B cell (primary cell): ENCODE data around the gene RARA. TPM values are rescaled to one million over a fixed set of nuclear protein-coding genes. Genes with fewer than 3 reads are reported as not detected.
"Not testable (repeated sequence)": the region's sequence is repeated elsewhere in the genome, so short reads cannot be mapped to it uniquely, and the experiment has no call there.

Experiments
- ATAC-seq: fragments of 200-7000 bp; cut with Tn5 transposase; one replicate; pipeline ENCODE4 v1.10.0; 2021; ENCODE audit warnings: low read depth, mild to moderate bottlenecking, moderate number of reproducible peaks, moderate library complexity
- CTCF ChIA-PET: fragments of 350-600 bp; sonication (Branson Sonifier 250); formaldehyde crosslinking; loops from one replicate; lab custom pipeline; 2021; ENCODE audit warnings: antibody characterized with exemption, inconsistent platforms; lab: Charles Lee
- POLR2A ChIA-PET: fragments of 350-600 bp; sonication (Branson Sonifier 250); formaldehyde crosslinking; loops from one replicate; lab custom pipeline; 2021; ENCODE audit warnings: antibody characterized with exemption; lab: Charles Lee
- DNase-seq: peaks from one replicate; pipeline ENCODE4 v3.0.0; 2013
- H2AFZ ChIP-seq: 2 replicates; pipeline ENCODE4 v1.6.1; 2012; ENCODE audit warnings: mild to moderate bottlenecking, low read depth, low read length; ENCODE audit not compliant: insufficient read depth, poor library complexity, severe bottlenecking
- H3K27ac ChIP-seq, 2 donors: 1 replicate in 1 of 2; 2 replicates in 1 of 2; pipeline ENCODE4 v1.5.1; 2012 to 2013; ENCODE audit warnings: low read length in 2 of 2, mild to moderate bottlenecking in 2 of 2, moderate library complexity in 1 of 2
- H3K27me3 ChIP-seq, 4 experiments: fragments of 200-600 bp in 1 of 4; sonication (generic) in 1 of 4; replicated peaks in 1 of 4; 1 replicate in 2 of 4; 2 replicates in 2 of 4; pipeline versions ENCODE4 v1.6.1 to v1.7.0; 2013 to 2016; ENCODE audit warnings: low read length in 3 of 4, mild to moderate bottlenecking in 2 of 4, mixed read lengths in 1 of 4, moderate library complexity in 1 of 4; ENCODE audit not compliant: insufficient read depth in 4 of 4, control insufficient read depth in 3 of 4; ENCODE audit errors: control extremely low read depth in 1 of 4
- H3K36me3 ChIP-seq, 2 experiments: replicated peaks in 1 of 2; 1 replicate in 1 of 2; 2 replicates in 1 of 2; pipeline versions ENCODE4 v1.6.1 to v1.7.1; 2013; ENCODE audit warnings: low read length in 1 of 2; ENCODE audit not compliant: insufficient read depth in 2 of 2, control insufficient read depth in 1 of 2; ENCODE audit errors: control extremely low read depth in 1 of 2, extremely low read depth in 1 of 2
- H3K4me1 ChIP-seq, 2 donors: fragments of 200-600 bp in 1 of 2; sonication (generic) in 1 of 2; 1 replicate in 1 of 2; 2 replicates in 1 of 2; pipeline versions ENCODE4 v1.5.1 to v1.6.1; 2013 to 2017; ENCODE audit warnings: low read length in 2 of 2; ENCODE audit not compliant: control insufficient read depth in 2 of 2, insufficient read depth in 2 of 2
- H3K4me2 ChIP-seq: replicated peaks from 2 replicates; pipeline ENCODE3; 2012; ENCODE audit warnings: mild to moderate bottlenecking, low read depth, low read length; ENCODE audit not compliant: poor library complexity, severe bottlenecking
- H3K4me3 ChIP-seq, 5 experiments: fragments of 200-600 bp in 1 of 5; sonication (generic) in 1 of 5; 1 replicate in 3 of 5; 2 replicates in 2 of 5; pipeline versions ENCODE4 v1.5.1 to v1.7.0; 2011 to 2016; ENCODE audit warnings: low read length in 4 of 5, mild to moderate bottlenecking in 4 of 5, low read depth in 2 of 5, control low read depth in 1 of 5, moderate library complexity in 1 of 5; ENCODE audit not compliant: insufficient read depth in 1 of 5; ENCODE audit errors: control extremely low read depth in 1 of 5, extremely low read depth in 1 of 5
- H3K79me2 ChIP-seq: fragments of 200-600 bp; sonication (generic); one replicate; pipeline ENCODE4 v1.6.0; 2016; ENCODE audit warnings: low read length; ENCODE audit not compliant: control insufficient read depth, insufficient read depth
- H3K9ac ChIP-seq: fragments of 200-600 bp; sonication (generic); 2 replicates; pipeline ENCODE4 v1.6.1; 2017; ENCODE audit warnings: mild to moderate bottlenecking, low read length, moderate library complexity
- H3K9me3 ChIP-seq, 3 donors: one replicate each; pipeline versions ENCODE4 v1.6.1 to v1.7.1; 2013; ENCODE audit warnings: low read length in 2 of 3; ENCODE audit not compliant: control insufficient read depth in 2 of 3, insufficient read depth in 1 of 3; ENCODE audit errors: control extremely low read depth in 1 of 3
- H4K20me1 ChIP-seq: 2 replicates; pipeline ENCODE4 v1.6.0; 2012; ENCODE audit warnings: mild to moderate bottlenecking, low read length; ENCODE audit not compliant: insufficient read depth, control insufficient read depth, poor library complexity, severe bottlenecking
- H3K27ac Mint-ChIP-seq: one replicate; pipeline ENCODE4 v1.8.0; 2021; ENCODE audit warnings: mixed read lengths
- H3K27me3 Mint-ChIP-seq: one replicate; pipeline ENCODE4 v1.8.0; 2021; ENCODE audit warnings: mixed read lengths
- H3K4me1 Mint-ChIP-seq: one replicate; pipeline ENCODE4 v1.8.0; 2021; ENCODE audit warnings: mixed read lengths
- H3K4me3 Mint-ChIP-seq: one replicate; pipeline ENCODE4 v1.8.0; 2021; ENCODE audit warnings: mixed read lengths
- H3K9me3 Mint-ChIP-seq: one replicate; pipeline ENCODE4 v1.8.0; 2022; ENCODE audit warnings: mixed read lengths; ENCODE audit not compliant: insufficient read depth
- EZH2 ChIP-seq: IDR thresholded peaks from 2 replicates; pipeline ENCODE4 v1.6.1; 2012; ENCODE audit warnings: borderline replicate concordance, low read depth, mild to moderate bottlenecking, moderate library complexity, low read length; ENCODE audit not compliant: insufficient read depth, poor library complexity, severe bottlenecking
- WGBS: methylation state at CpG from one replicate; pipeline ENCODE4 v1.1.5; 2013; ENCODE audit warnings: missing lambda C conversion rate; ENCODE audit not compliant: insufficient coverage; 5-methylcytosine and 5-hydroxymethylcytosine counted together
- intact Hi-C: fragments of 100-400 bp; cut with micrococcal nuclease; formaldehyde crosslinking; loops from one replicate; pipeline ENCODE4 v1.10.0; 2022
- polyA plus RNA-seq: library from polyadenylated mRNA; depleted of rRNA; stranded (reverse); fragments of >200 nt; gene quantifications from 2 replicates; pipeline ENCODE4 v1.2.3, GENCODE V29; 2012
- total RNA-seq, 2 donors: library from RNA; stranded (reverse); fragments of 120-200 nt in 1 of 2; gene quantifications; 1 replicate in 1 of 2; 2 replicates in 1 of 2; pipeline versions ENCODE4 v1.2.3 to v1.2.4, GENCODE V29; 2013 to 2022
- TF ChIP-seq, protein P1 (sequence below): fragments of 200-600 bp; IDR thresholded peaks from one replicate; pipeline ENCODE4 v1.8.0; 2022; ENCODE audit warnings: antibody characterized with exemption, mild to moderate bottlenecking

Gene RARA
- total and polyA plus RNA-seq, 2 donors (not counting 1 experiment from before 2014, with no cell fraction given), result 20.7 to 86.2 TPM

DNA sequence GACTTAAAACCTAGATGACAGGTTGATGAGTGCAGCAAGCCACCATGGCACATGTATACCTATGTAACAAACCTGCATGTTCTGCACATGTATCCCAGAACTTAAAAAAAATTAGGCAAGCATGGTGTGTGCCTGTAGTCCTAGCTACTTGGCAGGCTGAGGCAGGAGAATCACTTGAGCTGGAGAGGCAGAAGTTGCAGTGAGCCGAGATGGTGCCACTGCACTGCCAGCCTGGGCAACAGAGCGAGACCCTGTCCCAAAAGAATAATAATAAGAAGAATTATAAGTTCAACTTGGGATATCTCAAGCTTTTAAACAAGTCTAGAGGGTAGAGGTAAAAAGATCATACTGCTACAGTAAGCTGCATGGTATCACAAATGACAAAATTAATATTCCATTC, 11.5 kb upstream of the RARA start:
- WGBS, result no CpG with 5 or more reads among the region's 2 CpGs
- Histone ChIP-seq H3K79me2 (no peaks in the 10 kb centered on the region), H3K4me2 (no peak overlapping the region), H3K27me3 (no peaks in the 10 kb centered on the region), H3K4me1 (no peaks in the 10 kb centered on the region), H3K9ac (no peak overlapping the region), H3K9me3 (no peaks in the 10 kb centered on the region), H2AFZ (no peak overlapping the region), H4K20me1 (no peaks in the 10 kb centered on the region), H3K27ac (no peak overlapping the region), H3K4me3 (no peak overlapping the region), H3K36me3 (no peaks in the 10 kb centered on the region)
- TF ChIP-seq, protein P1, sequence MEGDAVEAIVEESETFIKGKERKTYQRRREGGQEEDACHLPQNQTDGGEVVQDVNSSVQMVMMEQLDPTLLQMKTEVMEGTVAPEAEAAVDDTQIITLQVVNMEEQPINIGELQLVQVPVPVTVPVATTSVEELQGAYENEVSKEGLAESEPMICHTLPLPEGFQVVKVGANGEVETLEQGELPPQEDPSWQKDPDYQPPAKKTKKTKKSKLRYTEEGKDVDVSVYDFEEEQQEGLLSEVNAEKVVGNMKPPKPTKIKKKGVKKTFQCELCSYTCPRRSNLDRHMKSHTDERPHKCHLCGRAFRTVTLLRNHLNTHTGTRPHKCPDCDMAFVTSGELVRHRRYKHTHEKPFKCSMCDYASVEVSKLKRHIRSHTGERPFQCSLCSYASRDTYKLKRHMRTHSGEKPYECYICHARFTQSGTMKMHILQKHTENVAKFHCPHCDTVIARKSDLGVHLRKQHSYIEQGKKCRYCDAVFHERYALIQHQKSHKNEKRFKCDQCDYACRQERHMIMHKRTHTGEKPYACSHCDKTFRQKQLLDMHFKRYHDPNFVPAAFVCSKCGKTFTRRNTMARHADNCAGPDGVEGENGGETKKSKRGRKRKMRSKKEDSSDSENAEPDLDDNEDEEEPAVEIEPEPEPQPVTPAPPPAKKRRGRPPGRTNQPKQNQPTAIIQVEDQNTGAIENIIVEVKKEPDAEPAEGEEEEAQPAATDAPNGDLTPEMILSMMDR, result no peak
- TF ChIP-seq EZH2, result no peak
- H3K9me3 Mint-ChIP-seq, result no peaks in the 10 kb centered on the region
- no peak overlapping the region for H3K4me3 Mint-ChIP-seq
- H3K27me3 Mint-ChIP-seq, result no peaks in the 10 kb centered on the region
- intact Hi-C loops, result no loop called here
- no peaks in the 10 kb centered on the region for H3K4me1 Mint-ChIP-seq
- no peak for DNase-seq
- H3K27ac Mint-ChIP-seq, result no peak overlapping the region
- CTCF ChIA-PET, result interaction anchor here (1.0 to 30.5 kb wide), 4 partner anchors 8 to 497 kb away, joined by 3 to 871 read pairs (median 4); partner anchors contain the start of gene GJD3
- no peak for ATAC-seq
- POLR2A ChIA-PET, result no interaction called here

DNA sequence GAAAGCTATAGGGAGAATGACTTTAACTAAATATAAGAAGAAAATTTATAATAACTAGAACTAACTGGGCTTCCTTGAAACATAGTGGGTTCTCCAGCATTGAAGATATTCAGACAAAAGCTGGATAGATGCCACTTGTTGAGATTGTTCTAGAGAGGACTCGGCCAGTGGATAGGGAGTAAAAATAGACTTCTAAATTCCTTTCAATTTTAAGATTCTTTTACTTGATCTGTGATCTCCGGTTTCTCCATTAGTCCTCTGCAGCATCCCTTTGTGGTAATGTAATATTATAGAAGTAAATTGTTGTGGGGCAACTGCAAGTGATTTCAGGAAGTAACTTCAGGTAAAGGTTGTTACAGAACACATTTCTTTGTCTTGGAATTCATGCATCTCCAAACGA, 10.3 kb upstream of the RARA start:
- peaks cover 5 to 6% of the 10 kb centered on the region in 2 donors for H3K4me1 ChIP-seq
- CTCF ChIA-PET, result interaction anchor here (0.6 to 30.5 kb wide), 8 partner anchors 9 to 496 kb away, joined by 3 to 871 read pairs (median 3); partner anchors contain the start of gene GJD3
- Mint-ChIP-seq H3K4me3 (no peak overlapping the region), H3K27ac (no peak overlapping the region), H3K4me1 (peaks cover 7% of the 10 kb centered on the region), H3K27me3 (no peaks in the 10 kb centered on the region), H3K9me3 (no peaks in the 10 kb centered on the region)
- no peaks in the 10 kb centered on the region for H3K79me2 ChIP-seq
- H3K4me2 ChIP-seq, result no peak overlapping the region
- no peaks in the 10 kb centered on the region for H4K20me1 ChIP-seq
- no peaks in the 10 kb centered on the region for H3K36me3 ChIP-seq
- WGBS, result 80% methylated on average over 1 of the region's 3 CpGs
- no peaks in the 10 kb centered on the region for H3K27me3 ChIP-seq
- H3K4me3 ChIP-seq, result no peak overlapping the region
- H3K9ac ChIP-seq, result no peak overlapping the region
- TF ChIP-seq, protein P1, result no peak
- no peak for TF ChIP-seq EZH2
- H3K27ac ChIP-seq, result no peak overlapping the region
- H2AFZ ChIP-seq, result no peak overlapping the region
- ATAC-seq, result no peak
- intact Hi-C loops, result no loop called here
- no peaks in the 10 kb centered on the region for H3K9me3 ChIP-seq
- POLR2A ChIA-PET, result no interaction called here
- DNase-seq, result no peak

DNA sequence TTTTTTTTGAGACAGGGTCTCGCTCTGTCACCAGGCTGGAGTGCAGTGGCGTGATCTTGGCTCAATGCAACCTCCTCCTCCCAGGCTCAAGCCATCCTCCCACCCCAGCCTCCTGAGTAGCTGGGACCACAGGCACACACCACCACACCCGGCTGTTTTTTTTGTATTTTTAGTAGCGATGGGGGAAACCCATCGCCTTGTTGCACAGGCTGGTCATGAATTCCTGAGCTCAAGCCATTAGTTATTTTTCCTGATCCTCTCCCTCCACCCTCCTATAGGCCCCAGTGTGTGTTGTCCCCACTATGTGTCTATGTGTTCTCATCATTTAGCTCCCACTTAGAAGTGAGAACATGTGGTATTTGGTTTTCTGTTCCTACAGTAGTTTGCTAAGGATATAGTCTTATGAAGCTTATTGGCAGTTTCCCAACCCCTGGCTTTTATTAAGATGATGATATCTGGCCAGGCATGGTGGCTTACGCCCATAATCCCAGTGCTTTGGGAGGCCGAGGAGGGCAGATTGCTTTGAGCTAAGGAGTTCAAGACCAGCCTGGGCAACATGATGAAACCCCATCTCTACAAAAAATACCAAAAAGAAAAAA, 9.7 kb upstream of the RARA start:
- no CpG with 5 or more reads among the region's 7 CpGs for WGBS
- intact Hi-C loops, H3K27ac Mint-ChIP-seq, H3K9ac ChIP-seq, H3K4me1 ChIP-seq, ATAC-seq, H2AFZ ChIP-seq, H3K9me3 Mint-ChIP-seq, H3K4me1 Mint-ChIP-seq, H3K4me3 Mint-ChIP-seq, H3K79me2 ChIP-seq, DNase-seq, H3K27me3 ChIP-seq, H3K27me3 Mint-ChIP-seq, H3K9me3 ChIP-seq, H3K4me2 ChIP-seq, H3K4me3 ChIP-seq, H4K20me1 ChIP-seq, H3K36me3 ChIP-seq, H3K27ac ChIP-seq: not testable (repeated sequence)
- ChIA-PET CTCF (interaction anchor here (0.6 to 30.5 kb wide), 11 partner anchors 8 to 116 kb away, joined by 3 to 871 read pairs (median 3); partner anchors contain the start of gene GJD3), POLR2A (interaction anchor here (0.7 kb wide), 1 partner anchor 119 kb away, joined by 4 read pairs; the partner anchor contains the start of gene TOP2A)
